Measurements from ENCODE around the gene TMPRSS11E.
"Not testable (repeated sequence)": the region's sequence is repeated elsewhere in the genome, so short reads cannot be mapped to it uniquely, and the experiment has no call there.

TMPRSS11E gene

DNA sequence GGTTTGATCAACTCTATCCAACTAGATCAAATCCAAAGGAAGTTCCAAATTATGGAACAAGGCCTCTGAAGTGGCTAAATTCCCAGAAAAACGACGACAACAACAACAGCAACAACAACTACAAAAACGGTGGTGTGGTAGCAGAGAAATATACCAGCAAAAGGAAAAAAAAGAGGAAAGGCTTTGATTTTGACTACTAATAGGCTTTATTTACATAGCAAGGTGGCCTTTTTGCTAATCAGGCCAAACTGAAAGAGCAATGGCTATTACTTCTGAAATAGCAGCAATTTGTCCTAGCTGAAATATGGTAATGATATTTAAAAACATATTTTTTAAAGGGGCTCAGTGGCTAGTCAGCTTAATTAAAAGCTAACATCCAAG lies 40.8 kb upstream of the TMPRSS11E start:
- Histone ChIP-seq H3K4me3 (ENCODE audit: severe bottlenecking) (no peak overlapping the region), H3K27ac (ENCODE audit: poor library complexity, severe bottlenecking) (no peak overlapping the region), H3K4me1 (ENCODE audit: insufficient read depth, poor library complexity, severe bottlenecking) (peaks cover 3% of the 10 kb centered on the region), H3K9me3 (ENCODE audit: severe bottlenecking) (no peaks in the 10 kb centered on the region), H3K36me3 (ENCODE audit: low read depth) (no peaks in the 10 kb centered on the region), H3K27me3 (ENCODE audit: insufficient read depth, poor library complexity, severe bottlenecking) (no peaks in the 10 kb centered on the region)
- DNase-seq (ENCODE audit: low spot score) (no peak), ATAC-seq (ENCODE audit: low read depth) (no peak)
- TF ChIP-seq, protein P1, sequence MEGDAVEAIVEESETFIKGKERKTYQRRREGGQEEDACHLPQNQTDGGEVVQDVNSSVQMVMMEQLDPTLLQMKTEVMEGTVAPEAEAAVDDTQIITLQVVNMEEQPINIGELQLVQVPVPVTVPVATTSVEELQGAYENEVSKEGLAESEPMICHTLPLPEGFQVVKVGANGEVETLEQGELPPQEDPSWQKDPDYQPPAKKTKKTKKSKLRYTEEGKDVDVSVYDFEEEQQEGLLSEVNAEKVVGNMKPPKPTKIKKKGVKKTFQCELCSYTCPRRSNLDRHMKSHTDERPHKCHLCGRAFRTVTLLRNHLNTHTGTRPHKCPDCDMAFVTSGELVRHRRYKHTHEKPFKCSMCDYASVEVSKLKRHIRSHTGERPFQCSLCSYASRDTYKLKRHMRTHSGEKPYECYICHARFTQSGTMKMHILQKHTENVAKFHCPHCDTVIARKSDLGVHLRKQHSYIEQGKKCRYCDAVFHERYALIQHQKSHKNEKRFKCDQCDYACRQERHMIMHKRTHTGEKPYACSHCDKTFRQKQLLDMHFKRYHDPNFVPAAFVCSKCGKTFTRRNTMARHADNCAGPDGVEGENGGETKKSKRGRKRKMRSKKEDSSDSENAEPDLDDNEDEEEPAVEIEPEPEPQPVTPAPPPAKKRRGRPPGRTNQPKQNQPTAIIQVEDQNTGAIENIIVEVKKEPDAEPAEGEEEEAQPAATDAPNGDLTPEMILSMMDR (IDR thresholded peaks at IDR 0.05; ENCODE audit: poor library complexity, severe bottlenecking) = no peak

DNA sequence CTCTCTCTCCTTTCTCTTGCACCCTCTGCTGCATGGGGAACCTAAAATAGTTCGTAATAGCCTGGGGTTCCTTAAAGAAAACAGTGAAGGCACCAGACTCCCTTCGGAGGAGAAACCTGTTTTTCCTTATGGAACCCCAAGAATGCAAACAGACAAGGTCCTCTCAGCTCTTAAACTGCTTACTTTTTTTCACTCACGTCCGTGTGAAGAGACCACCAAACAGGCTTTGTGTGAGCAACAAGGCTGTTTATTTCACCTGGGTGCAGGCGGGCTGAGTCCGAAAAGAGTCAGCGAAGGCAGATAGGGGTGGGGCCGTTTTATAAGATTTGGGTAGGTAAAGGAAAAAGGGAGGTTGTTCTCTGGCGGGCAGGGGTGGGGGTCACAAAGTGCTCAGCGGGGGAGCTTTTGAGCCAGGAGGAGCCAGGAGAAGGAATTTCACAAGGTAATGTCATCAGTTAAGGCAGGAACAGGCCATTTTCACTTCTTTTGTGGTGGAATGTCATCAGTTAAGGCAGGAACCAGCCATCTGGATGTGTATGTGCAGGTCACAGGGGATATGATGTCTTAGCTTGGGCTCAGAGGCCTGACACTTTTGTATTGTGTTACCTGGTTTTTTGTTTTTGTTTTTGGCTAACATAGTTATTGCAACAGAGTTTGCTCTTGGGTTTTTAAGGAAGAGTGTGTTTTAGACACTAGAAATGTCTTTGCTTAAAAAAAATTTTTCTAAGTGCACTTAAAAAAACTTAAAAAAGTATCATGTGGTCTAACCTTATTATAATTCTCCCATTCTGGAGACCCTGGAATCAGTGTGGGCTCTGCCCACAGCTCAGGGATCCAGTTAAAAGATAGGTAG lies 40.0 kb upstream of the TMPRSS11E start:
- not testable (repeated sequence) for H3K4me3 ChIP-seq (ENCODE audit: severe bottlenecking); H3K27ac ChIP-seq (ENCODE audit: poor library complexity, severe bottlenecking); H3K36me3 ChIP-seq (ENCODE audit: low read depth); H3K27me3 ChIP-seq (ENCODE audit: insufficient read depth, poor library complexity, severe bottlenecking); DNase-seq (ENCODE audit: low spot score); H3K9me3 ChIP-seq (ENCODE audit: severe bottlenecking); ATAC-seq (ENCODE audit: low read depth)
- peaks cover 10% of the 10 kb centered on the region for H3K4me1 ChIP-seq (ENCODE audit: insufficient read depth, poor library complexity, severe bottlenecking)

DNA sequence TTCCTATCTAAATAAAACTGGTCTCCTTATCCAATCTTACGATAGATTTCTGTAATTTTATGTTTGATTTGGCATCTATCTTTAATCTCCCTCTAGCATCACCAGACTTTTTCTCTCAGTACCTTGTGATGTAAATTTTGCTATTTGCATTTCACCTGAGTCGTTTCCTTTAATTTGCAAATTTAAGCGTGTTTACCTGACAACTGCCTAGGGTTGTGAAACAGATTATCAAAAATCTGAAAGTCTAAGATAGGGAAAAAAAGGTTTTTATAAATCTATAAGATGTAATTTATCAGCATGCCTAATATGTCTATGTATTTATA lies 39.4 kb upstream of the TMPRSS11E start:
- H3K27ac ChIP-seq (ENCODE audit: poor library complexity, severe bottlenecking) = no peak overlapping the region
- H3K9me3 ChIP-seq (ENCODE audit: severe bottlenecking) = no peaks in the 10 kb centered on the region
- no peak overlapping the region for H3K4me3 ChIP-seq (ENCODE audit: severe bottlenecking)
- DNase-seq (ENCODE audit: low spot score) (no peak), ATAC-seq (ENCODE audit: low read depth) (no peak)
- TF ChIP-seq, protein P1 (IDR thresholded peaks at IDR 0.05; ENCODE audit: poor library complexity, severe bottlenecking) = no peak
- H3K27me3 ChIP-seq (ENCODE audit: insufficient read depth, poor library complexity, severe bottlenecking) = no peaks in the 10 kb centered on the region
- no peaks in the 10 kb centered on the region for H3K36me3 ChIP-seq (ENCODE audit: low read depth)
- peaks cover 12% of the 10 kb centered on the region for H3K4me1 ChIP-seq (ENCODE audit: insufficient read depth, poor library complexity, severe bottlenecking)

DNA sequence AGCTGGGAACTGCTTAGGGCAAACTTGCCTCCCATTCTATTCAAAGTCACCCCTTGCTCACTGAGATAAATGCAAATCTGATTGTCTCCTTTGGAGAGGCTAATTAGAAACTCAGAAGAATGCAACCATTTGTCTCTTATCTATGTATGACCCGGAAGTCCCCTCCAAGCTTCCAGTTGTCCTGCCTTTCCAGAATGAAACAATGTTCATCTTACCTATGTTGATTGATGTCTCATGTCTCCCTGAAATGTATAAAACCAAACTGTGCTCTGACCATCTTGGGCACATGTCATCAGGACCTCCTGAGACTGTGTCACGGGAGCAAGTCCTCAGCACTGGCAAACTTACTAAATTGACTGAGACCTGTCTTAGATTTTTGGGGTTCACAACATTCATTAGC lies 37.1 kb upstream of the TMPRSS11E start:
- no peaks in the 10 kb centered on the region for H3K9me3 ChIP-seq (ENCODE audit: severe bottlenecking)
- no peaks in the 10 kb centered on the region for H3K36me3 ChIP-seq (ENCODE audit: low read depth)
- DNase-seq (ENCODE audit: low spot score) (no peak), ATAC-seq (ENCODE audit: low read depth) (no peak)
- peaks cover 12% of the 10 kb centered on the region for H3K4me1 ChIP-seq (ENCODE audit: insufficient read depth, poor library complexity, severe bottlenecking)
- no peak overlapping the region for H3K4me3 ChIP-seq (ENCODE audit: severe bottlenecking)
- H3K27me3 ChIP-seq (ENCODE audit: insufficient read depth, poor library complexity, severe bottlenecking) = no peaks in the 10 kb centered on the region
- H3K27ac ChIP-seq (ENCODE audit: poor library complexity, severe bottlenecking) = no peak overlapping the region
- TF ChIP-seq, protein P1 (IDR thresholded peaks at IDR 0.05; ENCODE audit: poor library complexity, severe bottlenecking) = no peak

DNA sequence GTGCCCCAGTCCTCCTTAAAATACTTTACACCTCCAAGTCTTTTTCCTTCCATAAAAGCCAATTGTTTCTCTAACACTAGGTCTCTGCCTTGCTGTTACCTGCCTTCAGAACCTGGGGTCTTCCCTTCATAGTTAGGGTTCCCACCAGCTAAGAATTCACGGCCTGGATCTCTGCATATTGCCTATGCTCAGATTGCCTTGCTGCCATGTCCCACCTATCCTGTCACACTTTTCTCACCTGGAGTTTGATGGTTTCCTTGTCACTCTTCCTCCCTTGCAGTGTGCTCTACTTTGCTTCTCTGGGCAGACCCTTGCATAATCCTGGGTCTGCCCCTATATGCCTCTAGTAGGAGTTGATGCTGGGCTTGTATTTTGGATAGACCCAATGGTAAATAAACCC lies 36.6 kb upstream of the TMPRSS11E start:
- Histone ChIP-seq H3K27me3 (ENCODE audit: insufficient read depth, poor library complexity, severe bottlenecking) (no peaks in the 10 kb centered on the region), H3K27ac (ENCODE audit: poor library complexity, severe bottlenecking) (no peak overlapping the region), H3K36me3 (ENCODE audit: low read depth) (no peaks in the 10 kb centered on the region), H3K9me3 (ENCODE audit: severe bottlenecking) (no peaks in the 10 kb centered on the region), H3K4me1 (ENCODE audit: insufficient read depth, poor library complexity, severe bottlenecking) (peaks cover 14% of the 10 kb centered on the region), H3K4me3 (ENCODE audit: severe bottlenecking) (no peak overlapping the region)
- DNase-seq (ENCODE audit: low spot score) (no peak), ATAC-seq (ENCODE audit: low read depth) (no peak)
- TF ChIP-seq, protein P1 (IDR thresholded peaks at IDR 0.05; ENCODE audit: poor library complexity, severe bottlenecking) = no peak

DNA sequence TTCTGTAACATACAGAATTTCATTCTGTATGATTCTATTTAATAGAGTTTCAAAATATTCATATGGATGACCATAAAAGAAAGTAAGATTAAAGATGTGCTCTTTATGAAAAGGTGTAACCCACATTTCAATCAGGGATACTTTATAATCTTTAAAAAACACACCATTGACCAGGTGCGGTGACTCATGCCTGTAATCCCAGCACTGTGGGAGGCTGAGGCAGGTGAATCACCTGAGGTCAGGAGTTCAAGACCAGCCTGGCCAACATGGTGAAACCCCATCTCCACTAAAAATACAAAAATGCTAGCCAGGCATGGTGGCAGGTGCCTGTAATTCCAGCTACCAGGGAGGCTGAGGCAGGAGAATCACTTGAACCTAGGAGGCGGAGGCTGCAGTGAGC lies 35.2 kb upstream of the TMPRSS11E start:
- Histone ChIP-seq H3K27ac (ENCODE audit: poor library complexity, severe bottlenecking) (peak overlapping the region; percentile 30), H3K4me1 (ENCODE audit: insufficient read depth, poor library complexity, severe bottlenecking) (peaks cover 22% of the 10 kb centered on the region)
- not testable (repeated sequence) for DNase-seq (ENCODE audit: low spot score); H3K27me3 ChIP-seq (ENCODE audit: insufficient read depth, poor library complexity, severe bottlenecking); H3K36me3 ChIP-seq (ENCODE audit: low read depth); H3K9me3 ChIP-seq (ENCODE audit: severe bottlenecking); H3K4me3 ChIP-seq (ENCODE audit: severe bottlenecking)
- ATAC-seq (ENCODE audit: low read depth) = peak; percentile 45; the same call in 2 of the 3 replicates

Data from RWPE2 (cell line).